Endometrial microvascular endothelial cells (primary cell): Measurements from ENCODE around the gene SLC9A8. TPM values are rescaled to one million over a fixed set of nuclear protein-coding genes. Genes with fewer than 3 reads are reported as not detected.

ENCODE experiments used
- in situ Hi-C: cut with HindIII; loops from 2 replicates; pipeline ENCODE4 v1.10.0; 2017; ENCODE audit warnings: low sequenced_read_pairs, low pct_unique_long_range_greater_than_20kb; ENCODE audit errors: inconsistent ontology term
- total RNA-seq: library from RNA; depleted of rRNA; stranded (reverse); fragments of >200 nt; gene quantifications from one replicate; pipeline ENCODE4 v1.2.3, GENCODE V29; 2015; ENCODE audit errors: inconsistent ontology term

Gene SLC9A8
- total RNA-seq, 1 donor from 2014 or later, result 4.7 TPM

DNA sequence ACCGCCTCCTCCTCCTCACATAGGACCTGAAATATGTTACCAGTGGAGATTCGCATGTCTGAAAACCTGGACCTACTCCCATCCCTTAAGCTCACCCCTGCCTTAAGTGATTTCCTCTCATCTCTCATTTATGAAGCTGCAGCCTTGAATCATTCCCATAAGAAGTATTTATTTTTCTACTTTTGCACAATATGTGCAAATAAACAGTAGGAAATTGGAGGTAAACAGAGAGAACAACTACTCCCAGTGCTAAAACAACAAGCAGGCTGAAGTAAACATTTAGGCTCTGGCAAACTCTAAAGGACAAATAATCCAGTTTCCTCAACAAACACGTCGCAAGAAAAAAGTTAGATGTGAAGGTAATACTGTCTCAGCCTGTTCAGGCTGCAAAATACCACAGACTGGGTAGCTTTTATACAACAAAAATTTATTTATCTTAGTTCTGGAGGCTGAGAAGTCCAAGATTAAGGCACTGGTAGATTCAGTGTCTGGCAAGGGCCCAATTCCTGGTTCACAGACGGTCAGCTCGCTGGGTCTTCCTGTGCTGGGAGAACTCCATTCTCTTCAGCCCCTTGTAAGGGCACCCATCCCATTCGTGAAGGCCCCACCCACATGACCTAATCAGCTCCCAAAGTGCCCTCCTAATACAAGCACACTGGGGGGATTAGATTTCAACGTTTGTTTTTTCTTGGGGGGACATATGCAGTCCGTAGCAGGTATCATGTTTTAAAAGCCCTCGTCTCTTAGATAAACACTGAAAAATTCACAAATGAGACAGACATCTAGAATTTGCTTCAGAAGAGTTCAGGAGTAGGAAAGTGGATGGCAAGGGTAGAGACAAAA, 87.1 kb downstream of the SLC9A8 start:
- in situ Hi-C loops, result no loop called here

DNA sequence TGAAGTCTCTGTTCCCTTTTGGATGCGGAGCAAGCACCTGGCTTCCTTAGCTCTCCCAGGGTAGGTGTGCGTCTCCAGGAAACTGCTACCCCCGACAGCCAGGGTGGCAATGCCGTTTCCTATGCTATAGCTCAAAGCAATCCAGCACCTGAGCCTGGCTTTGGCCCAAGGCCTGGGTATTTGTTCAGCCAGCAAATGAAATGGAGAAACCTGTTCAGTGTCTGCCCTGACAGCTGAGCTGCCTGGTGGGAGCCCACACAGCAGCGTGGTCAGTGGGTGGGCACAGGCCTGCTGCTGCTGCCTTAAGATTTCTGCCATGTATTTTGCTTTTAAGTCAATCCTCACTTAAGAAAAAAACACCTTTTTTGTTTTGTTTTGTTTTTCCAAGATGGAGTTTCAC, 89.0 kb downstream of the SLC9A8 start:
- in situ Hi-C loops, result no loop called here

DNA sequence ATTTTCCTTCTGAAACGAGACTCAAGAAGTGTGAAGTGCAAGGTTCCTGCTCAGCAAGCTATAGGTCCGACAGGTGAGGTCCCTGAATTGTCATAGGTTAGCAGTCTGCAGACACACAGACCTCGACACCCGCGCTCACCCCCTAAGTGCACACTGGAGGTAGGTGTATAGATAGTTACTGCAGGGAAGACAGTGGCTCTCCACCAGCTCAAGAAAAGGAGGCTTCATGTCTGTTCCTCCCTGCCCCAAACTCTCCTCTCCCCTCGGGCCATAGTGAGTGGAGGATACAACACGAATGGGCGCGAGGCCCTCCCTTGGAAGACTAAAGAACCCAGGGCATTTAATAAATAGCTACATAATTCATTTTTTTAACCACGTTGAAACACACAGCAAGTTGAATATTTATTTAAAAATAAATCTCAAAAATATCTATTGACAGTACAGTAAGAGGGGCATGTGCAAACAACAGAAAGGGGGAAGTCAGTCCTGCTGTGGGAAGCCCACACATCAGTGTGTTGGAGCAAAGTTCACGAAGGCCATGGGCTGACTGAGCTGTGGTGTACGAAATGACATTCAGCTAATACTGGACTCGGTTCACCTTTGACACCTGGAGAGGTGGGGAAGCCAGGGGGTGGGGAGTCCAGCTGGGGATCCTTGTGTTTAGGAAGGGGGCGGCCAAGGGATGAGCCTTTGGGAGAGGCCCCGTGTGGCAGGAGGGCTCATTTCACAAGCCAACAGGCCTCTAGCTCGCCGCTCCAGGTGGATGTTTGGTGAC, 92.0 kb downstream of the SLC9A8 start:
- in situ Hi-C loops, result no loop called here

DNA sequence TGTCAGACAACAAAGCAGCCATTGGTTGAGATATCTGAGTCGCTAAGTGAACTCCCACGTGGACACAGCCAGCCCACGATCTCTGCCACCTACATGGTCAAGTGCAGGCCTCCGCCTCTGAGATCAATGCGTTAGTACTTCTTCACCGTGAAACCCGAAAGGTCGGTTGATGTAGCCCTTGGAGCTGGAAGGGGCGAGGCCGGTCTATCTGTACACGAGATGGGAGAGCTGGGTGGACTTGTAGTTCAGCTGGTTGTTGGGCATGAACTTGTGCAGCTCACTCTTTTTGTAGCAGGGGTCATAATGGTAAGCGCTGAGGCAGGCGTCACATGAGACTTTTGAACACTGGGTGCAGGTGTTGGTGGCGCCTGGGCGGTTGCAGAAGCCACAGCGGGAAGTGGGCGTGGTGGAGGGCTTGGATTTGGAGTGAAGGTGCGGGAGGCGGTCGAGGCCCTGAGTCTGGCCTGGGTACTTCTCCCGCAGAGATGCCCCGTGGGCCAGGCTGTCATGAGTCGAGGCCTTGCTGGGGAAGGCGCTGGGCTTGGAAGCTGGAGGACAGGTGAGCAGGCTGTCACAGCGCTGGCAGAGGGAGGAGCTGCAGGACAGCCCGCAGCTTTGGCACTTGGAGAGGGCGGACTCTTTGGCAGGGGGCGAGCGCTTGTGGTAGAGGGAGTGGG, 92.9 kb downstream of the SLC9A8 start:
- in situ Hi-C loops, result no loop called here

DNA sequence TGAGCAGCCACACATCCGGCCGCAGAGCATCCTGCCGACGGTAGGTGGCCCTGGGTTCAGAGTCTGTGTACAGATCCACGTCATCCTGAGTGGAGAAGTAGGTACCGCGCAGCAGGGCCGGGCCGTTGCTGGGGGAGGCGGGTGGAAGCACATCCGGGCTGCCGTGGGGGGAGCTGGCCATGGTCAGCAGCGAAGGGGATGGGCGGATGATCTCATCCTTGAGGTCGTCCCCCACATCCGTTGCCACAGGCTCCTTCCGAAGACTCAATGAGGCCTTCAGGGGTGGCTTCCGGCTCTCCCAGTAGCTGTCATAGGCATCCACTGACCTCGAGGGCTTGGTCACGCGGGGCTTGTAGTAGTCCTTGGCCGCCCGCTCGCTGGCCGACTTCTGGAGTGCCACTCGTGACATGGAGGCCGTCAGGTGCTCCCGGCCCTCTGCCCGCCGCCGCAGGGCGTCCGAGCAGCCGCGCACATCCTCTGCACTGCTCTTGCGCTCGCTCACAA, 93.5 kb downstream of the SLC9A8 start:
- in situ Hi-C loops, result no loop called here

DNA sequence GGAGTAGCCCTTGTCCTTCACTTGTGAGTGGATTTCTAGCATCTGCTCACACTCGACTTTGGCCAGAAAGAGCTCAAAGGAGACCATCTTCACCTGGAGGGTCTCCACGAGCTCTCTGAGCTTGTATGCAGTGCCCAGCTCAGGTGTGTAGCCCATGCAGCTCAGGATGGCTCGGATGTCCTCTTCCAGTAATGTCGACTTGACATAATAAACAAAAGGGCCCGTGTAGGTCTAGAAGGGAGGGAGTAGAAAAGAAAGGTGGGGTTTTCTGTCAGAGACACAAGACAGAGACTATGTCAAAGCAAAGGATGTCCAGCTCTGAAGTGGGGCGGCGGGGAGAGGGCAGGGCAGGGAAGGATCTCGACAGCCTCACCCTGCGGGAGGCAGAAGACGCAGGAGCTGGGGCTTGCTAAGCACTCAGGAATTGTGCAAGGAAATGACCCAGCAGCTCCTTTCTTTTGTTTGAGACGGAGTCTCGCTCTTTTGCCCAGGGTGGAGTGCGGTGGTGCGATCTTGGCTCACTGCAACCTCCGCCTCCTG, 94.1 kb downstream of the SLC9A8 start:
- in situ Hi-C loops, result no loop called here

DNA sequence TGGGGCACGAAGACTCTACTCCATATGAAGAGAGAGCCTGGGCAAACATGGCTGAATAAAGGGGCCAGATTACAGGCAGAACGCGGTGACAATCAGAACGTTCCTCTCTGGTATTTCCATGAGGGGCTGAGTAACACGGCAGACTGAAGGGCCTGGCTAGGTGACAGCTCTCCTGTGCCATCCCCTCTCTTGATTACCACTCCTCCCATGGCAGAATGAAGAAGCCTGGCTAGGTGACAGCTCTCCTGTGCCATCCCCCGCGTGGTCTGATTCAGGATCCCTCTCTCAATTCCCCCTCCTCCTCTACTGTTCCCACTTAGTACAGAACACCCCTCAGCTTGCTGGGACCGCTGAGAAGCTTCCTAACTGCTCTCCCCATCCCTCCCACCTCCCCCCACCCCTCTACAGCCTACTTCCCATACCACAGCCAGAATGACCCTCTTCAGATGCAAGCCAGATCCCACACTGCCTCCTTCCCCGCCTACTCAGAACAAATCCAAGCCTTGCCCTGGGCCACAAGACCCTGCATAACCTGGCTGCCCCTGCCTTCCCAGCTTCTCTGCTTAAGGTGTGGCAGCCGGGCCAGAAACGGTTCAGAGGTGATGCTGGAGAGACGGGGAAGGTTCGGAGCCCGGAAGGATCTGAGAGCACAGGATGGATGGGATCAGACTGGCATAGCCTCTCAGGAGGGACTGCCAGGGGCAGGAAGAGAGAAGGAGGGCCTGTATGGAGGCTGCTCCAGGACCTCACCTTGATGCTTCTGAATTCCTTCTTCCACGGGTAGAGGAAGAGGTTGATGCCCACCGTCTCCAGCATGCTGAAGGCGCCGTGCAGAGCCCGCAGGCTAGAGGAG, 95.0 kb downstream of the SLC9A8 start:
- in situ Hi-C loops, result no loop called here

DNA sequence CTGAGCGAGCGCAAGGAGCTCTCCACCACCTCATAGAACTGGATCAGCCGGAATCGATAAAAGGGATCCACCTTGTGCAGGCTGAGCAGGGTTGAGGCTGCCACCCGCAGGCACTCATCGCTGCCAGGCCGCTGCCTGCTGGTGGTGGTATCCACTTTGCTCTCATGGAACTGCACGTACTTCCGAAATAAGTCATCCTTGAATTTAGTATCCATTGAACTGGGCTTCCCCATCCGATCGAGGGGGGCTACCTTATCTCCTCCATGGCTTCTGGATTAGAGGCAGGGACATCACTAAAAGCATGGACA, 95.6 kb downstream of the SLC9A8 start:
- in situ Hi-C loops, result no loop called here

DNA sequence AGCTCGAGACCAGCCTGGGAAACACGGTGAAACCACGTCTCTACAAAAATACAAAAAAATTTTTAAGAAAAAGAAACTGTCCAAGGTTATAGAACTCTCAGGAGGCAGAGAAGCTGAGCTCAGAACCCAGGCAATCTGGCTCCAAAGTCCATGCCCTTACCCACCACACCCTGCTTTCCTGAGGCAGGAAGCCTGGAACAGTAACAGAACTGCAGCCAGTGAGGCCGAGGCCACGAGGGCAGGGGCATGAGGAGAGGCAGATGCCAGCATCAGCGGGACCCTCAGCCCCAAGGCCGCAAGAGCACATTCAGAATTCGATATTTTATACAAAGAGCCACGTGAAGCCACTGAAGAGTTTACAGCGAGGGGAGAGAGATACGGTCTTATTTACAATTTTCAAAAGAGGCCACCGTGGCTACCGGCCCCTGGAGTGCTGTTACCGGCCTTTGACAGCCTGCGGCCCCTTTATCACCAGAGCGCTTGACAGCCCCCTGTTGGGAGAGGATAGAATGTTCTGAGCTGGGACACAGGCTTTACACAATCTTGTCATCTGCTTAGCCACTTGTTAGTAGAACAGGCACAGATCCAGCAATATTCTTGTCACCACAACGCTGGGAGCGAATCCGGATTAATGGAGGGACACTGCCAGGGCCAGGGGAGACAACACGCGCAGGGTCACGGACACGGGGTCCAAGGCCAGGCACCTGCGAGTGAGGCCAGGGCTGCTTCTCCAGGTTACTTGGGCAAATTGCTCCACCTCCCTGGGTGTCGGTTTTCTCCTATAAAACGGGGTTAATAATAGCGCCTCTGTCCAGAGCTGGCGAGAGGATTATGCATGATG, 97.1 kb downstream of the SLC9A8 start:
- in situ Hi-C loops, result no loop called here

DNA sequence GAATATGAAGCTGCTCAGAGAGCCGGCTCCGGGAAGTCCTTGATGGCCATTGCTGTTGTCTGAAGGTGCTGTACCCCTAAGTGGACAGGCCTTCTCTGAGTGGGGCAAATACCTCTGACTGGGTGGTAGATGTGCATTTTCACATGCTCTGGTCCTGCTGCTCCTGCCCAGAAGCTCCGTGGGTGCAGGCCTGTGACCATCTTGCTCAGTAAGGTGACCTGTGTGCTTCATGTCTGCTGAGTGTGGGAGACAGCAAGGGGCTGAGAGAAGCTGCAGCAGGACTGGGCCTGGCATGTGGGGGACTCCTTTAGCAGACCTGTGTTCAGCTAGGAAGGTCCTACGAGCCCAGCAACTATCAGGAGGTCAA, 97.7 kb downstream of the SLC9A8 start:
- in situ Hi-C loops, result no loop called here

DNA sequence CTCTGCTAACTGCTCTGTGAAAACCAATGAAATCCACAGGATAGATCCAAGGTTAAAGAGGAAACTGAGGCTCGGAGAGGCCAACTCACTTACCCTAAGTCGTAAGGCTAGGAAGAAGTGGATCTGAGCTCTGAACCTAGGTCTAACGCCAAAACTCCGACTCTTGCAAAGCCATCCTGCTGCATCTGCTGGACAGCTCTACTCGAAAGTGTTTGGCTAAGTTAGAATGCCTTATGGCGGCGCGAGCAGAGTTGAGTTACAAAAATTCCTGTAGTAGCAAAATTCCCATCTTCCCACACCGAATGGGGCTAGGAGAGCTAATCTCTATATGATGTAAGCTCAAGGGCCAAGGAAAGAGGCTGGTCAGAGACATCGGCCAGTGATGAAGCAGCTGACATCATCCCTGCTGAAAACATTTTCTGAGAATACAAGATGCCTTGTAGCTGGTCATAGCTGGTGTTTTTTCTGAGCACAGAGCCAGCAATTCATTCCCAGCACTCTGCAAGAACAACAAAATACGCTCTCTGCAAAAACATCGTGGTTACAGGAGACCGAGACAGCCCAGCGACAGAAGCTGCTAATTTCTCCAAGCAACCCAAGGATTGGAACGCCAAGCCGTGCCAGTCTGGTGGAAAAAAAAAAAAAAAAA, 100.9 kb downstream of the SLC9A8 start:
- in situ Hi-C loops, result no loop called here

DNA sequence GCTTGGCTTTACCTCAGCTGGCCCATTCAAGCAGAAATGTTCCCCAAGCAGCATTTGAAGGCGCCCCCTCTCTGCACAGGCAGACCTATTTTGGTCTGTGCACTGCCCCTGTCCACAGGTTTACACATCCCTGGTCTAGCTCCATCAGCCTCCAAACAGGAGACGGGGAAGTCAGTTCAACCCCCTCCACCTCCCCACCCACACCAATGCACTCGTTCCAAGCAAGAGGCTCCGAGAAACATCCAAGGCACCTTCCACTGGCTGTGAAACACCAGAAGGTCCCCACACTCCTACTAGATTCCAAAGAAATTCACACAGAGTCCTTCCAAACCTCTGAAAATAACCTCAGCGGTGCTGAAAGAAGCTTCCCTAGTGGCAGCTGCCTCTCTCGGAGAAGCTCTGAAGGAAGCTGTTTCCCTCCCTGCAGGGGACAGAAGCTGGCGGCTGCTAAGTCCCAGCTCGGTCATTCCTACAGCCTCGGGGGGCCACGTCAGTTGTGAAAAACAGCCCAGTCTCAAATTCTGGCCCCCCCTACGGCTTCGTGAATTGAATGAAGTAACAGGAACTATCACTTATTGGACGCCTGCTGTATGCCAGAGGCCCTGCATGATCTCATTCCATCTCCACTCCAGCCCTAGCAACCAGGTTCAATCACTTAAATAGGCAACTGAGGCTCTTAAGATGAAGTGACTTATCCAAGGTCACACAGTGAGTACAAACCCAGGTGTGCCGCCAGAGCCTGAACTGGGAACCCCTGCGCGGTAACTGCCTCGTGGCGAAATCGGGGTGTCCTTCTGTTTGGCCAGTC, 101.9 kb downstream of the SLC9A8 start:
- in situ Hi-C loops, result no loop called here

DNA sequence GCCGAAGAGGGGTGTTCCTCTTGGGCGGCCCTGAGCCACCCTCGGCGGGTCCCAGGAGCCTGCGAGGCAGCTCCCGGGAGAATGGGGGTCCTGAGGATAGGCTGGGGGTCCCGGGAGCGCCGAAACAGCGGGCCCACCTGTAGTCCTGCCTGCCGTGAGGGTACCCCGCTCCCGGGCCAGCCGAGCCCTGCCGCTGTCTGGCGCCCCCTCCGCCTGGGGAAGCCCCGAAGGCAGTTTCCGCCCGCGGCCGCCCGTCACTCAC, 102.4 kb downstream of the SLC9A8 start:
- in situ Hi-C loops, result no loop called here

DNA sequence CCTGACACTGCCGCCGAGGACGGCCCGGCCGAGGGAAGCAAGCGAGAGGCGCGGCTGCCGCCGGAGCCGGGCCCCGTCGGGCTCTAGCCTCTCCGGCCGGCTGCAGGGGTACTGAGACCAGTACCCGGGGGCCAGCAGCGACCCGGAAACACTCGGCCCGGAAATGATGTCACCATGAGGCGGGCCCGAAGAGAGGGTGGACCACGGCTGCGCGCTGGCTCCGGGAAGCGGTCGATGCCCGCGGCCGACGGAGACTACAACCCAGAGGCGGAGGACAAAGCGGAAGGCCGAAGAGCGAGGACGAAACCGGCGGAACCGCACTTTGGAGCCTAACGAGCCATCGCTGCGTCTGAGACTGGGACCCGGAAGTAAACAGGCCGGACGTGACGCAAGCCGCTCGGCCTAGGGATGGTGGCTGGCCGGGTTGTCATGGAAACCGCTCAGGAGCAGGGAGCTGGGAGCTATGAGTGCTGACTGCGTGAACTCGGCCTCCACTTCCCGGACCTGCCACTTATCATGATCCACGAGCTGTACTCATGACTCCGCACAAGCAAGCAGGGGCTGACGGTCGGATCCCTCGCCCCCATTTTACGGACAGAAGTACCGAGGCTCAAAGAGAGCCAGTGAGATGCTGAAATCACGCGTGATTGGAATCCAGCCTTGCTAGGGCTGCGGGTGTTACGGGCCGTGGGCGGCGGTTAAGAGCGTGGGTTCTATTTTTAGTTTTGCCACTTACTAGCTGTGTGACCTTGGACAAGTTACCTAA, 102.9 kb downstream of the SLC9A8 start, which contains the start of gene SPATA2:
SPATA2 (minus strand) TSS at position 150 of the 766 bp plus-strand sequence. CDS start 7,039 bp downstream, outside the sequence.
- in situ Hi-C loops, result no loop called here

DNA sequence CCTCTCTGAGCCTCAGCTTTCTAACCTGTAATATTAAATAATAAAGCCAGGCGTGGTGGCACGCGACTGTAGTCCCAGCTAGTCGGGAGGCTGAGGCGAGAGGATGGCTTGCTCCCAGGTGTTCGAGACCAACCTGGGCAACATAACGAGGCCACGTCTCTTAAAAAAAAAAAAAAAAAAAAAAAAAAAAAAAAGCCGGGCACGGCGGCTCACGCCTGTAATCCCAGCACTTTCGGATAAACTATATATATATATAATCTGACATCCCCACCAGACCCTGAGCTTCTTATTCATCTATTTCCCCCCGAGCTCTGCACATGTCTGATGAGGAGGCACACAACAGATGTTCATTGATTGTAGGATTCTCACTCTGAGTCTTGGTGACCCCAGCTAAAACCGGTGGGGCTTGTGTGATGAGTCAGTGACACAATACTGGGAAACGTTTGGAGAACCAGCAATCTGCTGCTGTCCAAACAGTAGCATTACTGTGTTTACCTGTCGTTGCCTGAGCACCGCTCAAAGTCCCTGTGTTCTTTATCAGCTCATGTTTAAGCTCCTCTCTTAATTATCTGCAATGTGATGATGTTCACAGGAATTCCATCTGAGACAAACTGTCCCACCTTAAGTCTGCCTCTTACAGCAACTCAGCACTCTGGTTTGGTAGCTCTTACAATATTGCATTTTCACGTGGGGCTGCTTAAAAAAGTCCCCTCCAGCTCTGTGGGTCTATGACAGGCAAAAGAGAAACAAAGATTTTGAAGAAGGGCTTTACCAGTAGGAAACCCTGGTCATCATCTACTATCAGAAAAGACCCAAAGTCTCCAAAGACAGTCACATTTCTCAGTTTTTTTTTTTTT, 103.7 kb downstream of the SLC9A8 start:
- in situ Hi-C loops, result no loop called here
